Activated T-helper 17 cell treated with anti-CD3 and anti-CD28 coated beads, Interleukin-2, amount 50 U/mL, for 72 hours (primary cell): ENCODE measurements around the gene ICE1. TPM values are rescaled to one million over a fixed set of nuclear protein-coding genes. Genes with fewer than 3 reads are reported as not detected.
A peak's percentile ranks its signal among the peaks of the same experiment; 100 is the strongest.
"Not testable (repeated sequence)": the region's sequence is repeated elsewhere in the genome, so short reads cannot be mapped to it uniquely, and the experiment has no call there.

Experiments
- ATAC-seq: fragments of 150-1000 bp; cut with Tn5 transposase; replicated peaks from 2 replicates; pipeline ENCODE4 v1.10.0; 2021; ENCODE audit warnings: mild to moderate bottlenecking, moderate library complexity
- H3K27ac Mint-ChIP-seq: one replicate; pipeline ENCODE4 v1.8.0; 2022; ENCODE audit warnings: mixed read lengths
- H3K27me3 Mint-ChIP-seq: one replicate; pipeline ENCODE4 v1.8.0; 2022; ENCODE audit warnings: mixed read lengths
- H3K36me3 Mint-ChIP-seq: one replicate; pipeline ENCODE4 v1.8.0; 2022; ENCODE audit warnings: low read depth, mild to moderate bottlenecking, mixed read lengths
- H3K4me1 Mint-ChIP-seq: one replicate; pipeline ENCODE4 v1.8.0; 2022; ENCODE audit warnings: mixed read lengths
- H3K4me3 Mint-ChIP-seq: one replicate; pipeline ENCODE4 v1.8.0; 2022; ENCODE audit warnings: mild to moderate bottlenecking, mixed read lengths
- H3K9me3 Mint-ChIP-seq: one replicate; pipeline ENCODE4 v1.8.0; 2022; ENCODE audit warnings: mixed read lengths
- total RNA-seq, 2 donors: library from RNA; stranded (reverse); gene quantifications; one replicate each; pipeline ENCODE4 v1.2.3, GENCODE V29; 2022

ICE1 gene
- total RNA-seq, 2 donors from 2014 or later: 19.1 to 27.8 TPM

- no peaks in the 10 kb centered on the region for H3K4me1 Mint-ChIP-seq
- no peaks in the 10 kb centered on the region for H3K36me3 Mint-ChIP-seq
- peaks cover 60% of the 10 kb centered on the region for H3K27me3 Mint-ChIP-seq
Observed at GRCh38 chr5:5505815-5506214, 83.3 kb downstream of the ICE1 start.

GRCh38 chr5:5508391-5508790 is 85.9 kb downstream of the ICE1 start:
- Mint-ChIP-seq H3K27me3 (peaks cover 43% of the 10 kb centered on the region), H3K27ac (no peak overlapping the region), H3K4me3 (no peak overlapping the region), H3K36me3 (no peaks in the 10 kb centered on the region), H3K9me3 (no peaks in the 10 kb centered on the region), H3K4me1 (no peaks in the 10 kb centered on the region)
- ATAC-seq: no peak

More at GRCh38 chr5:5505815-5506214, 83.3 kb downstream of the ICE1 start:
- Mint-ChIP-seq H3K4me3 (no peak overlapping the region), H3K9me3 (no peaks in the 10 kb centered on the region), H3K27ac (no peak overlapping the region)
- ATAC-seq: no peak

GRCh38 chr5:5511904-5512416 is 89.5 kb downstream of the ICE1 start:
- no peak overlapping the region for H3K4me3 Mint-ChIP-seq
- no peaks in the 10 kb centered on the region for H3K36me3 Mint-ChIP-seq
- H3K27ac Mint-ChIP-seq: no peak overlapping the region
- H3K9me3 Mint-ChIP-seq: no peaks in the 10 kb centered on the region
- peaks cover 5% of the 10 kb centered on the region for H3K4me1 Mint-ChIP-seq
- no peak for ATAC-seq
- peaks cover 37% of the 10 kb centered on the region for H3K27me3 Mint-ChIP-seq

- no peak overlapping the region for H3K4me3 Mint-ChIP-seq
- H3K9me3 Mint-ChIP-seq: no peaks in the 10 kb centered on the region
- no peak for ATAC-seq
- H3K27ac Mint-ChIP-seq: no peak overlapping the region
- no peaks in the 10 kb centered on the region for H3K36me3 Mint-ChIP-seq
- H3K27me3 Mint-ChIP-seq: peaks cover 37% of the 10 kb centered on the region
- peaks cover 5% of the 10 kb centered on the region for H3K4me1 Mint-ChIP-seq
Observed at GRCh38 chr5:5512543-5512942, 90.1 kb downstream of the ICE1 start.

GRCh38 chr5:5520622-5521021 is 98.1 kb downstream of the ICE1 start:
- Mint-ChIP-seq H3K4me1 (peaks cover 21% of the 10 kb centered on the region), H3K27me3 (peaks cover 11% of the 10 kb centered on the region)
- not testable (repeated sequence) for H3K27ac Mint-ChIP-seq, H3K4me3 Mint-ChIP-seq, H3K36me3 Mint-ChIP-seq, ATAC-seq, H3K9me3 Mint-ChIP-seq

- ATAC-seq: no peak
- H3K27me3 Mint-ChIP-seq: peaks cover 11% of the 10 kb centered on the region
- peaks cover 21% of the 10 kb centered on the region for H3K4me1 Mint-ChIP-seq
- no peak overlapping the region for H3K4me3 Mint-ChIP-seq
- H3K27ac Mint-ChIP-seq: no peak overlapping the region
- H3K9me3 Mint-ChIP-seq: peaks cover 8% of the 10 kb centered on the region
- H3K36me3 Mint-ChIP-seq: no peaks in the 10 kb centered on the region
Observed at GRCh38 chr5:5521029-5521428, 98.6 kb downstream of the ICE1 start.

GRCh38 chr5:5521478-5521877 is 99.0 kb downstream of the ICE1 start:
- peaks cover 7% of the 10 kb centered on the region for H3K27me3 Mint-ChIP-seq
- H3K4me3 Mint-ChIP-seq: no peak overlapping the region
- peaks cover 20% of the 10 kb centered on the region for H3K4me1 Mint-ChIP-seq
- peak; percentile 28 for ATAC-seq
- H3K9me3 Mint-ChIP-seq: peaks cover 10% of the 10 kb centered on the region
- no peaks in the 10 kb centered on the region for H3K36me3 Mint-ChIP-seq
- H3K27ac Mint-ChIP-seq: no peak overlapping the region

GRCh38 chr5:5522336-5522735 is 99.9 kb downstream of the ICE1 start:
- H3K36me3 Mint-ChIP-seq: no peaks in the 10 kb centered on the region
- ATAC-seq: no peak
- no peak overlapping the region for H3K4me3 Mint-ChIP-seq
- no peaks in the 10 kb centered on the region for H3K27me3 Mint-ChIP-seq
- no peak overlapping the region for H3K27ac Mint-ChIP-seq
- peaks cover 16% of the 10 kb centered on the region for H3K4me1 Mint-ChIP-seq
- H3K9me3 Mint-ChIP-seq: peaks cover 10% of the 10 kb centered on the region

GRCh38 chr5:5523066-5523505 is 100.6 kb downstream of the ICE1 start:
- Mint-ChIP-seq H3K4me3 (peak overlapping the region; percentile 50), H3K27ac (peak overlapping the region; percentile 74), H3K9me3 (peaks cover 10% of the 10 kb centered on the region), H3K36me3 (no peaks in the 10 kb centered on the region), H3K4me1 (peaks cover 16% of the 10 kb centered on the region), H3K27me3 (no peaks in the 10 kb centered on the region)
- ATAC-seq: peak; percentile 55

- no peak for ATAC-seq
- Mint-ChIP-seq H3K27me3 (no peaks in the 10 kb centered on the region), H3K4me1 (peaks cover 16% of the 10 kb centered on the region), H3K9me3 (peaks cover 14% of the 10 kb centered on the region), H3K36me3 (no peaks in the 10 kb centered on the region), H3K4me3 (no peak overlapping the region), H3K27ac (no peak overlapping the region)
Observed at GRCh38 chr5:5524327-5524726, 101.8 kb downstream of the ICE1 start.

- Mint-ChIP-seq H3K4me1 (no peaks in the 10 kb centered on the region), H3K27me3 (peaks cover 32% of the 10 kb centered on the region), H3K36me3 (no peaks in the 10 kb centered on the region), H3K9me3 (peaks cover 4% of the 10 kb centered on the region), H3K4me3 (no peak overlapping the region), H3K27ac (no peak overlapping the region)
- ATAC-seq: no peak
Observed at GRCh38 chr5:5531371-5531770, 108.9 kb downstream of the ICE1 start.

- ATAC-seq: no peak
- Mint-ChIP-seq H3K36me3 (no peaks in the 10 kb centered on the region), H3K27ac (no peak overlapping the region), H3K9me3 (peaks cover 4% of the 10 kb centered on the region), H3K4me3 (no peak overlapping the region), H3K27me3 (peaks cover 40% of the 10 kb centered on the region), H3K4me1 (no peaks in the 10 kb centered on the region)
Observed at GRCh38 chr5:5532306-5533076, 110.0 kb downstream of the ICE1 start.

GRCh38 chr5:5533927-5534326 is 111.5 kb downstream of the ICE1 start:
- peaks cover 40% of the 10 kb centered on the region for H3K27me3 Mint-ChIP-seq
- peaks cover 2% of the 10 kb centered on the region for H3K9me3 Mint-ChIP-seq
- H3K36me3 Mint-ChIP-seq: no peaks in the 10 kb centered on the region
- ATAC-seq: no peak
- H3K4me3 Mint-ChIP-seq: no peak overlapping the region
- no peaks in the 10 kb centered on the region for H3K4me1 Mint-ChIP-seq
- no peak overlapping the region for H3K27ac Mint-ChIP-seq

- H3K4me1 Mint-ChIP-seq: no peaks in the 10 kb centered on the region
Observed at GRCh38 chr5:5534333-5534732, 111.9 kb downstream of the ICE1 start.

GRCh38 chr5:5536871-5537270 is 114.4 kb downstream of the ICE1 start:
- ATAC-seq: no peak
- Mint-ChIP-seq H3K9me3 (no peaks in the 10 kb centered on the region), H3K4me1 (no peaks in the 10 kb centered on the region), H3K27ac (no peak overlapping the region), H3K36me3 (no peaks in the 10 kb centered on the region), H3K27me3 (peaks cover 39% of the 10 kb centered on the region), H3K4me3 (no peak overlapping the region)

More at GRCh38 chr5:5534333-5534732, 111.9 kb downstream of the ICE1 start:
- H3K4me3 Mint-ChIP-seq: no peak overlapping the region
- ATAC-seq: no peak
- H3K27ac Mint-ChIP-seq: no peak overlapping the region
- H3K9me3 Mint-ChIP-seq: no peaks in the 10 kb centered on the region
- no peaks in the 10 kb centered on the region for H3K36me3 Mint-ChIP-seq
- H3K27me3 Mint-ChIP-seq: peaks cover 40% of the 10 kb centered on the region
